GM19193 (cell line): Measurements from ENCODE around the gene STAT4.

Source experiments
- POLR2A ChIP-seq: IDR thresholded peaks from 4 replicates; pipeline ENCODE4 v1.6.1; 2011; ENCODE audit not compliant: insufficient read depth, insufficient read length; ENCODE audit errors: extremely low read depth

STAT4 gene

DNA sequence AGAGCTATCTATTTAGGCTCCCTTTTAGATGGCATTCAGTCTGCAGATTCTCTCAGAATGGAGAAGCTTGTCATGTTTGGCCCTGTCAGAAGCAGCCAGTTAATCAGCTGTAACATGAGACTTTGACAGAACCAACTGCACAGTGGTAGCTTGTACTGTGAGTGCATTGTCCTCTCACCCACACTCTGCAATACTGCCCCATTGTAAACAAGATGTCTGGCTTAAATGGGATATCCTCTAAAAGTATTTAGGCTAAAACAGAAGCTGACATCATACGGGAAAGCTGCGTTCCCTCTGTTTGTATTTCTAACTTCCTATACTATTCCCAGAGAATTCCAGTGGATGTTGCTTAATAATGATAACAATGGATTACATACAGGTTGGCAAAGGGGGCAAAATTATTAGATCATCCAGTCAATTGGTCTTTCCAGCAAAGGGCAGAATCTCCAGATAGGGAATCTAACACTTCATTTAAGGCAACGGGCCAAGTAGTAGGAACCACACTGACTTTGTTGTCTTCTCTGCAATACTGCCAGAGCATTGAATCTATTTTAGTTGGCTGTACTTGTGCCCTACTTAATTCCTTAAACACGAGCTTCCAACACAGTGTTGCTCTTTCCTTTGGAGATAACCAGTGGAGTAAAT, 15.4 kb upstream of the STAT4 start:
- no peak for TF ChIP-seq POLR2A

DNA sequence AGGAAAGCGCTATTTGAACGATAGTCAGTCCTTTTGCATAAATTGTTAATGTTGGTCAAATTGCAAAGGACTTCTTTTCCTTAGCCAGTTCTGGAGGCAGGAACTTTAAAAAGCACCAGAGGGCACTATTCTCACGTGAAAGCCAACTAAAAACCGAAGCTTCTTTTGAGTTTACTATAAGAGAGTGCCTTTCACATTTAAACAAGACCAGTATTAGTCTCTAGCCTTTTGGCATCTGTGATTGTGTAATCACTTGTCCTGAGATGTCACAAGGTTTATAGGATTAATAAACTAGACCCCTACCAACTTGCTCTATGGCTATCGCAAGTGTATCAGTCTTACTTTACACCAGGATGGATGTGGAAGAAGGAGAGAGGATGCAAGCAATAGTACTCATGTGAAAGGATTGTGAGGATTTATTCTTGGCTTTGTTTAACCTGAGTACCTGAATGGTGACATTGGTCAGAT, 14.4 kb upstream of the STAT4 start:
- no peak for TF ChIP-seq POLR2A

DNA sequence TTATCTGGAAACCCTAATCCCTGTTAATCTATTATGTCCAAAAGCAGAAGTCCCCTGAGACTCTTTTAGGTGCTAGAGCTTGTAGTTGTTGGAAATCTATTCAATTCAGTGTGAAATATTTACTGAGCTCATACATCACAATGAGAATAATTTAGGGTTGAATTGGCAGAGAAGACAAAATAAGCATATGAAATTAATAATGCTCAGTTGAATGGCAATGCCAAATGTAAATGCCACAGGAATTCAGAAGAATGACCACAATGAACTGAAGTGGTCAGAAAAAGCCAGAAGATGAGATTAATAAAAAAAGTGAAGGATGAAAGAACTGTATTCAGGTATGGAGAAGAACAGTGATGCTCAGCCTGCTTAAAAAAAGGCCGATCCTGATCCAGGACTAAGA, 8.0 kb upstream of the STAT4 start:
- TF ChIP-seq POLR2A: no peak

DNA sequence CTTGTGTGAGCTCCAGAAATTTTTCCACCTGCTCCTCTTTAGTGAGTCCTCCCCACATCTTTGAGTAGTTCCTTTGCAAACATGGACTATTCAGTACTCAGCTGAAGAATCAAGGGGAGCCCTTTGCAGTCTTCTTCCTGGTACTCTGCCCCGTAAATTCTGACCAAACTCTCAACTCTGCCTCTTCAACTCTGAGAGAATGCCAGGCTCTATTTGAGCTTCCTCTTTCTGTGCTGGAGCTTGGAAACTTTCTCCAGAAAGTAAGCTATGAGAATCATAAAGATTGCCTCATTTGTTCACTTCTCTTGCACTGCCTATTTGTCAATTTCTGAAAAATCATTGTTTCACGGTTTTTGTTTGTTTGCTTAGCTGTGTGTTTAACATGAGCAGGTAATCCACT, 7.4 kb upstream of the STAT4 start:
- no peak for TF ChIP-seq POLR2A

DNA sequence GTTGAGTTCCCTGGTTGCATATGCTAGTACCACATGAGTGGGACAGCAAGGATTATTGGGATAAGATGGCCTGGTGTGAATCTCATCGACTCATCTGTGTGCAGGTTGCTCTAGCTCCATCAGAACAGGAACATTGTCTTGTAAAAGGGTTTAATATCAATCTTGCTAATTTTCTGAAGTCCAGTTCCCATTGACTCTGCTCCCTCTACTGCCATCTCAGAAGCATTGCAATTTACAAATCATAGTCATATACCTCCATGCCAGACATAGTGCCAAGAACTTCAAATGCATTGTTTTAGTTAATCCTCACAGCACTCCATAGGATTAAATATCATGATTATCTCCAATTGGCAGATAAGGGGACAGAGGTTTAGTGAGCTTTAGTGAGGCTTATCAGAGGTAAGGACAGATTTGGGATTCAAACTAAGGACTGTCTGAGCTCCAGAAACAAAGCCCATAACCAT, 4.8 kb upstream of the STAT4 start:
- TF ChIP-seq POLR2A: no peak

DNA sequence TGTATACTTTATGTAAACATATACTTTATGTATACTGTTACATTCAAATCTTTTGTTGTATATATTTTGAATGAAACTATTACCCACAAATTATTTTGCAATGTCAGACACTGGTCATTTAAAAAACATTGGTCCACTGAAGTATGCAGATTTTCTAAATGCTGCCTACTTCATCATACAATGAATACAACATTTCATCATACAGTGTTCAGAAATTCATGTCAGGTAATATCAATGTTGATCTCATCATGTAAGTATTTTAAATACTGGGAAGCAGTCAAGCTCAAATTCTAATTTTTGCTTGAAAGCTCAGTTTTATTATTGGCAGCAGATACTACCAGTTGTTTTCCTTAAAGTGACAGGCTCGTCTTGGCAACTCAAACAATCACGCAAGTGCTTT, 2.9 kb upstream of the STAT4 start:
- TF ChIP-seq POLR2A: no peak

DNA sequence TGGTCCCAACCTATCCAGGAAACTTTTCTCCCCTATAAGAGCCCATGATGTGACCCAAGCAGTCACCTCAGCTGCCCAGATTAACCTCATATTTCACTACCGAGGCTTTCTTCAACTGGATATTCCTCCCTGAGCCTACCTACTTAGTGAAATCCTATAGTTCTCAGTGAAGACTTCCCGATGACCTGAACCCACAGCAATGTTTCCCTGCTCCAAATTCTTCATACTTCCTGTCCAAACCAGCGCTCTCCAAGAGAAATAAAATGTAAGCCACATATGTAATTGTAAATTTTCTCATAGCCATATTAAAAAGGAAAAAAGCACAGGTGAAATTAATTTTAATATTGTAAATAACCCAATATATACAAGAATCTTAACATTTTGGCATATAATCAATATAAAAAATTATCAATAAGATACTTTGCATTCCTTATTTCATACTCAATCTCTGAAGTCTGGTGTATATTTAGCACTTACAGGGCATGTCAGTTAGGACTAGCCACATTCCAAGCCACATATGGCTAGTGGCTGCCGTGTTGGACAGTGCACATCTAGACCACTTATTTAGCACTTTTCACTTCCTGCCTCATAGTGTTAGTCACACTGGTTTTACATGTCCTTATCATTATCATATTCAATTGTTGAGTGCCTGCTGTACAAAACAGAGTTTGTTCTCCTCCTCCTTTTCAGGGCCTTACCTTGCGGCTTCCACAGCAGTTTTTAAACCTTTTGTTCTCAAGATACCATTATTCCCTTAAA, 1.9 kb upstream of the STAT4 start:
- TF ChIP-seq POLR2A: no peak

DNA sequence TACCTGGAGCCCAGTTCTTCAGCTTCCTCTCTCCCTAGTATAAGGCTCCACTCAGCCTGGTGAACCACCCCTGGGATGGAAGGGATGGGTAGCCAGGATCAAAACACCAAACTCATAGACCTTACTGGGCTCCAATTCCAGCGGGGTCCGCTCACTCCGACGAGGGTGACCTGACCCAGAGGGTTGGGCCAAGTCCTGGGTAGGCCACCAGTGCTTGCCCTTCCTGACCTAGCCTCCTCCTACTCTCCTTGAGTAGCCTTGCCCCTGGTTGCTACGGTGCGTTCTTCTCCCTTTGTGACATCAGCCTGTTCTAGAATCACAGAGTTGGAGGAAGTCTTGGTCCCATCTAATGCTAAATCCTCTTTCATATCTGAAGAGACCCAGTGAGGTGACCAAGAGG, 537 bp upstream of the STAT4 start:
- TF ChIP-seq POLR2A: no peak

DNA sequence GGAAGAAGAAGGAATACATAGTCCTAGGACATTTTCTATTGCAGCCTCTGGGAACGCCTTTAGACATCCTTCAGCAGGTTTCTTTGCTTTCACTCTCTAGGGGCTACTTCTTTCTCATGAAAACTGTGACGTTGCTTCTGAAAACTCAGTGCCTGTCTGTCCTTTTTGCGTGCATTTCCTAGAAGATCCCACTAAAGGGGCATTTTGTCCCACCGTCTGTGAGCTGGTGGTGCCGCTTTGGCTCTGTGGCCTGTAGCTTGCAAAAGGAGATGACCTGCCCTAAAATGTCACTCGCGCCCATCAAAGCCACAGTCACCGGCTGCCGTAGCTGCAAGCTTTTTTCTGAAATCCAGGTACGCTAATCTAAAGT, 579 bp downstream of the STAT4 start:
- no peak for TF ChIP-seq POLR2A

DNA sequence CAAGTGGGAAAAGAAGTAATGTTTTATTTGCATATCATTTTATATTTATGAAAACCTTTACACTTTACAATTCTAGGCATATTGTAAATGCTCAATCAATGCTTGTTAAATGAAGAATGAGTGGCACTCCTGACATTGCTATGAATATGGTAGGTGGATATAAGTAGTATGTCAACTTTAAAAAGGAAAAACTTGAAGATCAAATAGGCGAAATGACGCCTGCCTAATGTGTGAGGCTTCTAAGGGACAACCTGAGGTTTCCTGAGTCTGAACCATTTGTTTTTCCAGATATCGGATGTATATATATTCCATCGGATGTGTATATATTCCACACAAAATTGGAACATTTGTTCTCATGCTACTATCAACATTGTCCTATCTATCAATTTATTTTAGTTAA, 1.4 kb downstream of the STAT4 start:
- no peak for TF ChIP-seq POLR2A

DNA sequence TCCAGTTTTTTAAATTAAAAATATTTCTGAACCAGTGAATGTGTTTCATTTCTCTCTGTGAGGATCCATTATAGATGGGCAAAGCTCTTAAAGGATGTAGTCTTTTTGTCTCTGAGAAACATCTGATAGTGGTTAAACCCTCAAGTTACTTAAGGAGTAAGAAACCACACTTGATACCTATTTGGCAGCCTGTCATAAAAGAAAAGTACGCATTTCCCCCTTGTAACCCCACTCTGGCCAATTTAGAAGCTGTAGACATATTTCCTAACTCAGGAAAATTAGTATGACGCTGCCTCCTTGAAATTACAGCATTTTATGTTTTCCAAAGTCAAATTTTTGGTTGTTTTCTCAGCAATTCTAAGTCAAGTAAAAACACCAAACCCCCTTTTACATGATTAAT, 2.0 kb downstream of the STAT4 start:
- TF ChIP-seq POLR2A: no peak

DNA sequence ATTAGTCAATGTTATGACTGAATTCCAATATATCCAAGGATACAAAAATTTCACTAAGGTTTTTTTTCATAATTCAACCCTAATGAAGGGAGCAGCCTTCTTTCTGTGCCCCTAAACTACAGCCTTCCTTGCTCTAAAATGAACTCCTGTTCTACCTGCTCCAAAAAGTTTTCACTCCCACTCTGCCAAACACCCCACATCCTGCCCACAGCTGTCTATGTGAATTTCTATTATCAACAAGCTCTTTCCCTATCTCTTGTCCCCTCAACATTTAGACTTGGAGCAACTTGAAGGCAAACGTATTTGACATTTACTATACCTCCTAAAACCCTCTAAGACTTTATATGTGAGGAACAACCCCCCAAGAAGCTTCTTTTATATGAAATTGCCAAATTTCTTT, 2.5 kb downstream of the STAT4 start:
- no peak for TF ChIP-seq POLR2A

DNA sequence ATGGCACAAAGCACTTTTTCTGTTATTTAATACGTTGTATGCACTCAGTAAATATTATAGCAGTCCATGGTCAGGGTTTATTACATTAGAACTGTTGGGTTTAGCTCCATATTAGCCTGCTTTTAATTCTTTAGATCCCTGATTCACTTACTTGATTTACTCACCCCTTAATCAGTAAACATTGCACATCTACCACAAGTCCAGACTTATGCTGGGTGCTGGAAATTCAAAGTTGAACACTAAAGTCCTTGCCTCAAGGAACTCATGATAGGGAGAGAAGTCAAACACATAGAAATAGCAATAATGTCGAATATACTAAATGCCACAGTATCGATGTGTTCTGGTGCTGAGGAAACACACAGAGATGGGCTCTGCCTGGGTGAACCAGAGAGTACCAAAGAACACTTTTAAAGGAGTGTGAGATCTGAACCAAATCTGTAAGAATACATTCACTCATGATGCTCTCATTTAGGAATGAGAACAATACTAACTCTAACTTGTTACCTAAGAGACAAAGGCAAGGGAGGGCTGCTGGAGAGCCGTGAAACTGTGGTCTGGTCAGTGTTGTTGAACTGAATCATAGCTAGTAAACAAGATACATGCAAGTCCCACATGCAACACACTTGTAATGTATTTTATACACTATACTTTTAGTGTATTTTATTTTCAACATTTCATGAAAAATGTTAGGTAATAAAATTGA, 4.9 kb downstream of the STAT4 start:
- TF ChIP-seq POLR2A: no peak

DNA sequence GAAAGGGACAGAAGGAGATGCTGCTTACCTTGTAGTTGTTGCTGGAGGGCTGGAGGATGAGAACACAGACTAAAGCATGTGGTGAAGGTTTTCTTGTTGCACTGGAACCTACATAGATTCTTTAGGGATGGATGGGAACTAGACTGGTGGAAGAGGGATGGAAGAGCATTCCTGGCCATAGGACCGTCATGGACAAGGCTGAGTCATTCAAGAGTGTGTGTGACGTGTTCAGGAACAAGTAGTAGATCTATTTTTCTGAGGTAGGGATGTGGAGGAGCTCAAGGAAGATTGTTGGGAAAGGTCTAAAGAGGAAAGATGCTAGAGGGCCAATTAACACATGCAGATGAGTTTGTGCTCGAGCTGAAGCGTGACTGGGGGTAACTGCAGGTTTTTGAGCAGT, 6.6 kb downstream of the STAT4 start:
- no peak for TF ChIP-seq POLR2A

DNA sequence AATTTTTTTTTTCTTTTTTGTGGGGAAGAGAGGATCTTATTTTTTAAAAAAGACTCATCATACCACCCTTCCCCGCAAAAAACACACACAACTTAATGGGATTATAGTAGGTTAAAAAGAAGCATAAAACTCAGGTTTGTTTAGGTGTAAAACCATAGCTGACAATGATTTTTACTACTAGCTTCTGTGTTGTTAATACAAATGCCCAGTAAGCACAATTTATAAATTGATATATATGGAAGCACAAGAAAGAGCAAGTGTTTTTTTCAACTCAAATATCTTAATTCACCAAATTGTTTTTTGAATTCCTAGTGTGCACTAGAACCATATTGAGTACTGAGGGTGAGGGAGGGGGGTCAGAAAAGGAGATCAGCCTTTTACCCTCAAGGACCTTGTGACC, 7.0 kb downstream of the STAT4 start:
- TF ChIP-seq POLR2A: no peak

DNA sequence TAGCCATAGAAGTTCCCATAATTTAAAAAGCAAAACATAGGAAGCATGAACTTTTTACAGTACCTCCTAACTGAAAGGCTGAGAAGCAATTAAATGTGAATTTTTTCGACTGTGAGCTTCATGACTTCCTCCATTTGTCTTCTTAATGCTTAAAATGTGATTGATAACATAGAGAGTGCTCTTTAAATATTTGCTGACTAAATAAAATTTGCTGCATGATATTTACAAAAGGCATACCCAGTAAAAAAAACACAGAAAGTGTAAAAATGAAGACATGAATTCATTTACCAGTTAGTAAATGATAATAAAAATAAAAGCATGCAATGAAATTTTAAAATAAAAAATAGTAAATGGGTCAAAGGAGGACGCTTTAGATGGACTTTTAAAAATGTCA, 21.9 kb downstream of the STAT4 start:
- TF ChIP-seq POLR2A: no peak
